K562 (cell line): ENCODE results near the gene HIVEP3. TPM values are rescaled to one million over a fixed set of nuclear protein-coding genes. Genes with fewer than 3 reads are reported as not detected.

Source experiments
- ATAC-seq: fragments of 200-7000 bp; cut with Tn5 transposase; 3 replicates; pipeline ENCODE4 v1.9.1; 2020; ENCODE audit warnings: moderate library complexity
- BruUV-seq: library from RNA; stranded (reverse); fragments of 400-500 nt; replicated peaks from 2 replicates; lab custom pipeline; 2021; lab: Mats Ljungman, UMichigan
- CTCF ChIA-PET: fragments of 300-600 bp; formaldehyde crosslinking; extraction: SDS; loops from one replicate; lab custom pipeline; 2021; ENCODE audit warnings: low intra/inter-chr PET ratio; lab: Yijun Ruan, JAX
- POLR2A ChIA-PET: fragments of 300-600, 350-650 bp; sonication (Branson Sonifier 250); formaldehyde crosslinking; extraction: SDS; loops from one replicate; lab custom pipeline; 2021; ENCODE audit warnings: antibody characterized with exemption, inconsistent platforms; lab: Yijun Ruan, JAX
- DNase-seq, 4 experiments: peaks; one replicate each; pipeline versions ENCODE4 v3.0.0 to v3.0.0-alpha.2; 2011 to 2018; ENCODE audit warnings: low spot score in 3 of 4, mixed read lengths in 3 of 4; ENCODE audit errors: extremely low read depth in 1 of 4
- FAIRE-seq: peaks from 2 replicates; lab custom pipeline; 2011; peaks lifted over from hg19 to GRCh38; lab: Jason Lieb, UNC
- H2AFZ ChIP-seq: 2 replicates; pipeline ENCODE4 v1.6.0; 2011; ENCODE audit warnings: low read depth, low read length, control low read depth, inconsistent platforms
- H3K27ac ChIP-seq: fragments of 200-600 bp; 3 replicates; pipeline ENCODE4 v1.8.0; 2011; ENCODE audit warnings: low read depth, mild to moderate bottlenecking, control low read depth, inconsistent platforms, low read length, moderate library complexity, mixed read lengths; ENCODE audit errors: extremely low read depth
- H3K27me3 ChIP-seq, 2 experiments: fragments of 300-600 bp in 1 of 2; 2 replicates in 1 of 2; 3 replicates in 1 of 2; pipeline versions ENCODE4 v1.6.0 to v1.8.0; 2011; ENCODE audit warnings: inconsistent platforms in 2 of 2, low read length in 2 of 2, mild to moderate bottlenecking in 1 of 2, mixed read lengths in 1 of 2, moderate library complexity in 1 of 2; ENCODE audit not compliant: control insufficient read depth in 2 of 2, insufficient read depth in 2 of 2
- H3K36me3 ChIP-seq: fragments of 300-600 bp; 3 replicates; pipeline ENCODE4 v1.8.0; 2011; ENCODE audit warnings: mild to moderate bottlenecking, low read length, inconsistent platforms; ENCODE audit not compliant: control insufficient read depth, insufficient read depth
- H3K4me1 ChIP-seq, 2 experiments: fragments of 200-600 bp in 1 of 2; replicated peaks in 1 of 2; 2 replicates in 1 of 2; 3 replicates in 1 of 2; pipeline versions ENCODE4 v1.5.1 to v1.8.0; 2011; ENCODE audit warnings: inconsistent platforms in 2 of 2, low read length in 2 of 2, mild to moderate bottlenecking in 1 of 2, mixed read lengths in 1 of 2, moderate library complexity in 1 of 2; ENCODE audit not compliant: control insufficient read depth in 2 of 2, insufficient read depth in 2 of 2
- H3K4me2 ChIP-seq: 2 replicates; pipeline ENCODE4 v1.6.1; 2011; ENCODE audit warnings: low read length, control low read depth, inconsistent platforms, mixed read lengths; ENCODE audit not compliant: insufficient read depth
- H3K4me3 ChIP-seq: fragments of 200-600 bp; sonication (generic), shearing (Covaris generic); 2 replicates; pipeline ENCODE4 v1.5.1; 2016; ENCODE audit warnings: control low read depth, inconsistent platforms
- H3K79me2 ChIP-seq: fragments of 200-600 bp; 3 replicates; pipeline ENCODE4 v1.8.0; 2011; ENCODE audit warnings: low read length, inconsistent platforms; ENCODE audit not compliant: control insufficient read depth, insufficient read depth
- H3K9ac ChIP-seq, 2 experiments: 2 replicates each; pipeline versions ENCODE4 v1.6.0 to v1.6.1; 2011; ENCODE audit warnings: low read depth in 2 of 2, low read length in 2 of 2, control low read depth in 1 of 2, inconsistent platforms in 1 of 2, mild to moderate bottlenecking in 1 of 2, mixed read lengths in 1 of 2; ENCODE audit not compliant: insufficient read depth in 1 of 2
- H3K9me1 ChIP-seq: one replicate; pipeline ENCODE4 v1.6.0; 2011; ENCODE audit warnings: inconsistent platforms, mild to moderate bottlenecking, low read length, moderate library complexity; ENCODE audit not compliant: control insufficient read depth, insufficient read depth
- H3K9me3 ChIP-seq: replicated peaks from 2 replicates; pipeline ENCODE4 v1.5.1; 2011; ENCODE audit warnings: low read depth, low read length, inconsistent platforms; ENCODE audit not compliant: control insufficient read depth, insufficient read depth
- H4K20me1 ChIP-seq: replicated peaks from 2 replicates; pipeline ENCODE4 v1.6.1; 2011; ENCODE audit warnings: low read length, inconsistent platforms, mixed read lengths; ENCODE audit not compliant: control insufficient read depth, insufficient read depth
- CREBBP ChIP-seq: IDR thresholded peaks from one replicate; pipeline ENCODE4 v1.6.1; 2012; ENCODE audit warnings: low read depth, mild to moderate bottlenecking, control low read depth, inconsistent platforms, low read length
- NFIC ChIP-seq: fragments of 450-650 bp; IDR thresholded peaks from 2 replicates; pipeline ENCODE4 v1.6.1; 2017; ENCODE audit warnings: mild to moderate bottlenecking, inconsistent platforms
- NFIX ChIP-seq: fragments of 250-450 bp; sonication (Bioruptor Pico); IDR thresholded peaks from 2 replicates; pipeline ENCODE4 v1.4.0; 2020; ENCODE audit warnings: low read depth, mild to moderate bottlenecking, moderate library complexity
- RBM25 ChIP-seq: fragments of 200-400 bp; formaldehyde crosslinking; IDR thresholded peaks from 2 replicates; pipeline ENCODE4 v1.6.1; 2018; ENCODE audit warnings: low read length, low read depth, moderate library complexity; ENCODE audit not compliant: severe bottlenecking
- SNIP1 ChIP-seq: fragments of 450-650 bp; IDR thresholded peaks from 2 replicates; pipeline ENCODE4 v1.7.1; 2017; ENCODE audit warnings: low read depth, mild to moderate bottlenecking
- SPI1 ChIP-seq: IDR thresholded peaks from 2 replicates; pipeline ENCODE4 v1.6.1; 2011; ENCODE audit warnings: low read depth, low read length, control low read depth, borderline replicate concordance
- U2AF2 ChIP-seq: fragments of 200-400 bp; formaldehyde crosslinking; optimal IDR thresholded peaks from 2 replicates; pipeline ENCODE3; 2017; ENCODE audit warnings: low read depth, mild to moderate bottlenecking, low read length
- ZNF175 ChIP-seq: fragments of 200-800 bp; sonication (Bioruptor generic); IDR thresholded peaks from 2 replicates; pipeline ENCODE4 v1.6.1; 2016; ENCODE audit warnings: low read depth, mild to moderate bottlenecking, missing genetic modification characterization, missing compliant biosample characterization
- WGBS: fragments of 100-300 bp; shearing (Covaris generic); methylation state at CpG from one replicate; pipeline ENCODE4 v1.1.6; 2016; ENCODE audit warnings: low coverage, mixed read lengths; ENCODE audit not compliant: insufficient coverage; ENCODE audit errors: missing lambda C conversion rate; 5-methylcytosine and 5-hydroxymethylcytosine counted together
- in situ Hi-C: fragments of 300-500 bp; cut with MboI; formaldehyde crosslinking; loops from 4 replicates; pipeline ENCODE4 v1.15.0; 2018; ENCODE audit warnings: inconsistent platforms, mixed read lengths
- intact Hi-C: fragments of 100-400 bp; cut with micrococcal nuclease; formaldehyde crosslinking; loops from 2 replicates; pipeline ENCODE4 v1.14.2; 2022
- polyA plus RNA-seq, 8 experiments: library from polyadenylated mRNA; depleted of rRNA in 4 of 8; stranded (reverse) in 5 of 8; unstranded in 3 of 8; fragments of >200 nt; fragmentation: Nextera tagmentation in 2 of 8; fragmentation: Illumina TruSeq in 1 of 8; extraction: Ambion mirVana in 2 of 8; extraction: Trizol in 1 of 8; gene quantifications; 2 replicates each; pipeline versions ENCODE4 v1.2.1 to v1.2.3, GENCODE V29; 2011 to 2014; ENCODE audit warnings: inconsistent platforms in 1 of 8, missing spikeins in 1 of 8
- total RNA-seq, 7 experiments: library from RNA; depleted of rRNA in 6 of 7; stranded (reverse); fragments of >200 nt in 6 of 7; fragmentation: Illumina TruSeq in 2 of 7; extraction: Trizol in 2 of 7; gene quantifications; 2 replicates each; pipeline versions ENCODE4 v1.2.1 to v1.2.3, GENCODE V29; 2011 to 2021; ENCODE audit warnings: low replicate concordance in 1 of 7

The HIVEP3 gene
- total and polyA plus RNA-seq, 9 of the 15 experiments (the other 6 are each of a cell fraction or from before 2014, with no cell fraction given): 0.09 to 0.58 (median 0.34) TPM; not detected in 1

DNA sequence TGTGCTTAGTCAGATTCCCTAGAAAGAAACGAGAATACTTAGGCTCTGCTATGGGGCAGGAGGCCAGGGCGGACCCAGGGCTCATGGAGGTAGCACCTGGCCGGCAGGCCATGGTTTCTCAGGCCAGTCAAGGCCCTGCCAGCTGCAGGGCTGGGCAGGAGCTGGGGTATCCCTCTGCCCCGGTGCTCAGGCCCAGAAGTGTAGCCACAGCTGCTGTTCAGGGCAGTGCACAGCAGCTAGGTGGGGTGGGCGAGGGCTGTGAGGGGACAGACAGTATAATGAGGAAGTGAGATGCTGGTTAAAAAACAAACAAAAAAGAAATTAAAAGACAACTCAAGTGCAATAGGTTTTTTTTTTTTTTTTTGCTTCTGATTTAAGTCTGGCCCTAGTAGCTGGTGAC lies 400.3 kb downstream of the HIVEP3 start:
- in situ Hi-C loops (no loop called here), intact Hi-C loops (no loop called here)
- CTCF ChIA-PET: no interaction called here

DNA sequence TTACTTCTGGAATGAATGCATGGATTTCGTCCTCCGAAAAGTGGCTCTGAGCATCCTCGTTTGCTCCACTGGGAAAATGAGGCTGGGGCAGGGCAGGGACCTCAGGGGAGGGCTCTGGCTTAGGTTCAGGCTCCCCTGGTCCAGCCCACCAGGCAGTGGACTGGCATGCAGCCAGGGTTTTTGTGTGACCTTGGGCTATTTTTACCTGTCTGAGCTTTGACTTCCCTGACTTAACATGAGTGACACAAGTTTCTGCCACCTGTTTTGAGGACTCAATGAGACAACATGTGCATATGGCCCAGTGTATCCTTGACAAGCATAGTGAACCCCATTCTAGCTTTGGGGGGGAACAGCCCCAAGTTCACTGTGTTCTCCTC lies 401.7 kb downstream of the HIVEP3 start:
- TF ChIP-seq SNIP1 (no peak), NFIX (no peak), RBM25 (no peak), CREBBP (no peak)
- TF ChIP-seq, all 486 proteins: peak for 0
- H3K9ac ChIP-seq: no peak overlapping the region
- H3K4me2 ChIP-seq: no peak overlapping the region
- WGBS: 0% methylated on average over 3 of the region's 3 CpGs
- no peaks in the 10 kb centered on the region for H3K9me3 ChIP-seq
- POLR2A ChIA-PET: interaction anchor here (1.0 kb wide), 1 partner anchor 21 kb away, joined by 6 read pairs; no protein-coding TSS in a partner anchor
- in situ Hi-C loops: no loop called here
- H3K27ac ChIP-seq: no peak overlapping the region
- no peaks in the 10 kb centered on the region for H3K79me2 ChIP-seq
- BruUV-seq: no TSS peak
- CTCF ChIA-PET: interaction anchor here (0.9 kb wide), 1 partner anchor 668 kb away, joined by 3 read pairs; no protein-coding TSS in a partner anchor
- no peak overlapping the region for H2AFZ ChIP-seq
- peaks cover 29 to 75% of the 10 kb centered on the region in 2 experiments; a peak in 4 of 5 replicates for H3K27me3 ChIP-seq
- H3K9me1 ChIP-seq: no peaks in the 10 kb centered on the region
- intact Hi-C loops: no loop called here
- no peak for DNase-seq
- H3K36me3 ChIP-seq: no peaks in the 10 kb centered on the region
- peaks cover 21% of the 10 kb centered on the region for H4K20me1 ChIP-seq
- ATAC-seq: no peak
- H3K4me3 ChIP-seq: no peak overlapping the region
- FAIRE-seq: no peak
- H3K4me1 ChIP-seq: peaks cover 0 to 26% of the 10 kb centered on the region in 2 experiments; a peak in 2 of 5 replicates

More for the DNA sequence above, 400.3 kb downstream of the HIVEP3 start:
- Histone ChIP-seq H3K9me3 (no peaks in the 10 kb centered on the region), H3K27me3 (peaks cover 28 to 72% of the 10 kb centered on the region in 2 experiments; a peak in 4 of 5 replicates), H3K4me2 (no peak overlapping the region), H3K36me3 (no peaks in the 10 kb centered on the region), H4K20me1 (peaks cover 21% of the 10 kb centered on the region), H3K4me1 (peaks cover 0 to 17% of the 10 kb centered on the region in 2 experiments; a peak in 2 of 5 replicates), H3K27ac (no peak overlapping the region), H3K4me3 (no peak overlapping the region), H3K9me1 (no peaks in the 10 kb centered on the region), H3K9ac (no peak overlapping the region), H3K79me2 (no peaks in the 10 kb centered on the region), H2AFZ (no peak overlapping the region)
- BruUV-seq: no TSS peak
- DNase-seq (no peak), ATAC-seq (no peak), FAIRE-seq (no peak)
- 5% methylated on average over 5 of the region's 5 CpGs for WGBS
- TF ChIP-seq NFIC: no peak
- no peak for TF ChIP-seq U2AF2
- no peak for TF ChIP-seq ZNF175
- 0 out of 2 replicates have a peak, but pooled peaks have one; percentile 15 for TF ChIP-seq SPI1
- POLR2A ChIA-PET: interaction anchor here (0.7 kb wide), 2 partner anchors 12 to 964 kb away, joined by 3 read pairs; no protein-coding TSS in a partner anchor
